H1 (cell line): ENCODE data around the gene ZNF831. TPM values are rescaled to one million over a fixed set of nuclear protein-coding genes. Genes with fewer than 3 reads are reported as not detected.

Source experiments
- CHD2 ChIP-seq: IDR thresholded peaks from 2 replicates; pipeline ENCODE4 v1.6.1; 2012; ENCODE audit warnings: low read length, improper control_type of control experiment
- CHD7 ChIP-seq: fragments of 300-600 bp; sonication (generic); IDR thresholded peaks from 2 replicates; pipeline ENCODE4 v1.7.1; 2012; ENCODE audit warnings: low read length, moderate library complexity, mild to moderate bottlenecking, inconsistent platforms; ENCODE audit not compliant: insufficient replicate concordance
- polyA plus RNA-seq, 7 experiments: library from polyadenylated mRNA; depleted of rRNA in 3 of 7; stranded (reverse) in 5 of 7; unstranded in 2 of 7; fragments of >200 nt in 5 of 7; fragments of 200-250 nt in 2 of 7; gene quantifications; 1 replicate in 5 of 7; 2 replicates in 1 of 7; 4 replicates in 1 of 7; pipeline versions ENCODE4 v1.2.1 to v1.2.3, GENCODE V29; 2011 to 2013; ENCODE audit warnings: missing spikeins in 2 of 7, mixed read lengths in 2 of 7
- total RNA-seq: library from RNA; stranded (reverse); fragmentation: NEBNext Ultra II Directional; extraction: Animal tissue kit (Norgen Biotek cat#: 25700); gene quantifications from 2 replicates; pipeline ENCODE4 v1.2.1, GENCODE V29; 2021
- TF ChIP-seq, protein P1 (sequence below), 3 experiments: IDR thresholded peaks; 1 replicate in 2 of 3; 2 replicates in 1 of 3; pipeline versions ENCODE4 v1.5.1 to v1.6.1; 2011; ENCODE audit warnings: low read length in 3 of 3, mild to moderate bottlenecking in 3 of 3, inconsistent platforms in 2 of 3, low read depth in 1 of 3, moderate library complexity in 1 of 3; ENCODE audit not compliant: insufficient read depth in 1 of 3; ENCODE audit errors: control extremely low read depth in 1 of 3

ZNF831 gene
- total and polyA plus RNA-seq, 2 of the 8 experiments (the other 6 are each of a cell fraction or from before 2014, with no cell fraction given) = not detected

DNA sequence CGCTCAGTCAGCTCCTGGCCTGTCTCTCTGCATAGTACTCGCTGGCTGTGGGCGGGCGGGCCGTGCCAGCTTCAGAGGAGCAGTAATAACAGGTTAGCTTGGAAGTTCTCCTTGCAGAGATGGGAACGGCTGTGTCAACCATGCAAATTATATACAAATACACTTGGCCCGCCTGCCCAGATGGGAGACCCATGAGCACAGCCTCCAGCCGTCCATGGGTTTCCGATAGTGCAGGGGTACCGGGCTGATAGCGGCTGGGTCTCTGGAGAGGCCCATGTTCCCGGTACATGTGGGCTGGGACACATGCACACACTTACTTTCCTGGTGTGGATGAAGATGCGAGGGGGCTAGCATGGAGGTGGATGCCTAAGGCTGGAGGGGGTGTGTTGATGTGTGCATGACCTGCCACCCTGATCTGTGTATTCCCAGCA is 12.8 kb upstream of the ZNF831 start (continued):
- TF ChIP-seq CHD7 (no peak), CHD2 (no peak)
- TF ChIP-seq, protein P1, sequence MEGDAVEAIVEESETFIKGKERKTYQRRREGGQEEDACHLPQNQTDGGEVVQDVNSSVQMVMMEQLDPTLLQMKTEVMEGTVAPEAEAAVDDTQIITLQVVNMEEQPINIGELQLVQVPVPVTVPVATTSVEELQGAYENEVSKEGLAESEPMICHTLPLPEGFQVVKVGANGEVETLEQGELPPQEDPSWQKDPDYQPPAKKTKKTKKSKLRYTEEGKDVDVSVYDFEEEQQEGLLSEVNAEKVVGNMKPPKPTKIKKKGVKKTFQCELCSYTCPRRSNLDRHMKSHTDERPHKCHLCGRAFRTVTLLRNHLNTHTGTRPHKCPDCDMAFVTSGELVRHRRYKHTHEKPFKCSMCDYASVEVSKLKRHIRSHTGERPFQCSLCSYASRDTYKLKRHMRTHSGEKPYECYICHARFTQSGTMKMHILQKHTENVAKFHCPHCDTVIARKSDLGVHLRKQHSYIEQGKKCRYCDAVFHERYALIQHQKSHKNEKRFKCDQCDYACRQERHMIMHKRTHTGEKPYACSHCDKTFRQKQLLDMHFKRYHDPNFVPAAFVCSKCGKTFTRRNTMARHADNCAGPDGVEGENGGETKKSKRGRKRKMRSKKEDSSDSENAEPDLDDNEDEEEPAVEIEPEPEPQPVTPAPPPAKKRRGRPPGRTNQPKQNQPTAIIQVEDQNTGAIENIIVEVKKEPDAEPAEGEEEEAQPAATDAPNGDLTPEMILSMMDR (IDR thresholded peaks at IDR 0.05; ENCODE audit: control extremely low read depth in 1 of 3, insufficient read depth in 1 of 3, low read depth in 1 of 3, low read length in 3 of 3) = no peak
